ENCODE results near the gene PDLIM7.
A peak's percentile ranks its signal among the peaks of the same experiment; 100 is the strongest.

The PDLIM7 gene

DNA sequence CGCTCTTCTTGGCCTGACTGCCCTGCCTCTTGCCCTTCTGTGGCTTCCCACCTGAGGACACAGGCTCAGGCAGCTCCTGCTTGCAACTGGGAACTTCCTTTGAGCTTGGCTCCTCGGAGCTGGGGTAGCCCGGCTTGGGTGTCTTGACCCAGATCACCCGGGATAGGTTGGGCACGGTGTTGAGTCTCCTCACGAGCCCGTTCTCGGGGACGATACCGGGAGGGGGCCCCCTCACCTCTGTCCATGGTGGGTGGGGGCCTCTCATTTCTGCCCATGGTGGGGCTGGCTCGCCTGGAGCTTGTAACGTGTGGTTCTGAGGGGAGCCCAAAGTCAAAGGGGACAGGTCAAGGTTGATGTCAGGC, 27.1 kb upstream of the PDLIM7 start:
- DNase-seq (ENCODE audit: low spot score), result no peak

- DNase-seq (ENCODE audit: low spot score), result no peak
These were observed 26.5 kb upstream of the PDLIM7 start for GRCh38 chr5:177523711-177524538.

- DNase-seq (ENCODE audit: low spot score), result no peak
These were observed 23.6 kb upstream of the PDLIM7 start for GRCh38 chr5:177520916-177521513.

DNA sequence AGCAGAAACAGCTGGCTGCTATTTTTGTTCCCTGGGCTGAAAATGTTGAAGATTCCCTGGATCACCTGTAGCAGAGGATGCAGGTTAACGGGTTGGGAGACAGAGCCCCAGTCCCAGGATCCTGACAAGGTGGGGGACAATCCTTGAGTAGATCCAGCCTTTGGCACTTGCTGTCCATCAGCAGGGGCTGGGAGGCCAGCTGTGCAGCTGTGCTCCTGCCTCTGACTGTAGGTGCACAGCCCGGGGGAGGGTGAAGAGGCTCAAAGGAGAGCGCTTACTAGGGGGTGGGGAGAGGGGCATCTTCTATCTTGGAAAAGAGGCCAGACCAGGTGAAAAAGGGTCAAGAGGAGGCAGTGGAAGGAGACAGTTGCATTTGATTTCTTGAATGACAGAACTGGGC, 22.9 kb upstream of the PDLIM7 start:
- no peak for DNase-seq (ENCODE audit: low spot score)

DNA sequence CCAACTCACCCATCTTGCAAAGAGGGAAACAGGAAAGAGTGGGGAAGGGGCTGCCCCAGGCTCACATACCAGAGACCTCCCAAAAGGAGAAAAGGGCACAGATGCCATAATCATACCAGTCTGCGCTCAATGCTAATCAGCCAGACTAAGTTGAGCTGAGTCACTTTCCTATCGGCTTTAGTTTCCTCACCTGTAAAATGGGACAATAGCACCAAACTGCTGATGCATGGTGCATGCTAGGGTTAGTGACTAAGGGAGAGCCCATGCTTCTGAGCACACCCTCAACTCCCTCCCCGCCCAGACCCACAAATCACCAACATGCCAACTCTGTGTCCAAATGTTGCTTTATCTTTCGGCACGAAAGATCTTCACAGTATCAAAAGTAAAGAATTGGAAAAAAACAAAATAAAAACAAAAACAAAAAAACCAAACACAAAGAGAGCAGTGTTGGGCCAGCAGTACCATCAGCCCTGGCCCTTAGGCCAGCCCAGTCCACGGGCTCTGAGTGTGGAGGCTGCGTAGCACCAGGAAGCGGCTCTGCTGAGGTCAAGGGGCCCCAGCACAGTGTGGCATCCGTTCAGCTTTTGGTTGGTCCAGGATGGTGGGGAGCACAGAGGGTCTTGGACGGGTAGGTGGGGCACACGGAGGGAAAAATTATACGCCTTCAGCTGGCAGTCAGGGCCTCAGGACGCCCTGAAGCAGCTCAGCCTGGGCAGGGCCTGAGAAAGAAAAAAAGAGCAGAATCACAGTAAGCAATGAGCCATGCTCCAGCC, 22.2 kb upstream of the PDLIM7 start:
- no peak for DNase-seq (ENCODE audit: low spot score)

GRCh38 chr5:177516601-177517568, 19.5 kb upstream of the PDLIM7 start, which contains the start of gene DDX41:
Gene DDX41, minus strand, starts transcription at chr5:177516961. Its CDS starts 16 bp downstream, at chr5:177516945.
- DNase-seq (ENCODE audit: low spot score), result peak; percentile 96

GRCh38 chr5:177515580-177515979, 18.2 kb upstream of the PDLIM7 start:
- no peak for DNase-seq (ENCODE audit: low spot score)

DNA sequence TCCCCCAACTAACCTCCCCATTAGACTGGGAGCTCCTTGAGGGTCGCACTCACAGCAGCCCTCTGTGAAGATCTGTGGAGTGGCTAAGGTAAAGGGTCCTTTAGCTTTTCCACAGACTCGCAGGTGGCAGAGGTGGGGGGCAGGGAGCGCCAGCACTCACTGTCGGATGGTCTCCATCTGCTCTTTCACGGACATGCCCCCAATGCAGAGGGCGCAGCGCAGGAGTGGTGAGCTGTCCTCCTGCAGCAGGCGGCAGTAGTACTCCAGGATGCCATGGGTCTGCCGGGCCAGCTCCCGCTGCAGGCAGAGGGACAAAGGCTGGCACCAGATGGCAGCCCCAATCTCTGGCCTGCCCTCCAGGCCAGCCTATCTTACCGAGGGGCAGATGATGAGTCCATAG, 17.1 kb upstream of the PDLIM7 start:
- DNase-seq (ENCODE audit: low spot score), result no peak

DNA sequence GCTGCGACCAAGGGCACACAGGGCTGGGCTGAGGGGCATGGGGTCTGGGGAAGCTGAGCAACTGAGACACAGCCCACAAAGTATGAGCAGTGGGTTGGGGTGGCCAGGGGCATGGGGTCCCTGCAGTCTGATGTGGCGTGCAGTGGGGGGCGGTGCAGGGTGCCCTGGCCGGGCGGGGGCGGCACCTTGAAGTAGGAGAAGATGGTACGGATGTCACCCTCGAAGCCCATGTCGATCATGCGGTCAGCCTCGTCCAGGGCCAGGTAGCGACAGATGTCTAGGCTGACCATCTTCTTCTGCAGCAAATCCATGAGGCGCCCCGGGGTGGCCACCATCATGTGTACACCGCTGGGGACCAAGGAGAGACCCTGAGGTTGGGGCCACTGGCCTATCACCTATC, 16.1 kb upstream of the PDLIM7 start:
- no peak for DNase-seq (ENCODE audit: low spot score)

GRCh38 chr5:177512736-177513380, 15.5 kb upstream of the PDLIM7 start:
- no peak for DNase-seq (ENCODE audit: low spot score)

GRCh38 chr5:177511796-177512675, 14.6 kb upstream of the PDLIM7 start:
- DNase-seq (ENCODE audit: low spot score), result no peak

- no peak for DNase-seq (ENCODE audit: low spot score)
These were observed 13.8 kb upstream of the PDLIM7 start for GRCh38 chr5:177511181-177511580.

GRCh38 chr5:177510567-177511053, 13.2 kb upstream of the PDLIM7 start:
- no peak for DNase-seq (ENCODE audit: low spot score)

DNA sequence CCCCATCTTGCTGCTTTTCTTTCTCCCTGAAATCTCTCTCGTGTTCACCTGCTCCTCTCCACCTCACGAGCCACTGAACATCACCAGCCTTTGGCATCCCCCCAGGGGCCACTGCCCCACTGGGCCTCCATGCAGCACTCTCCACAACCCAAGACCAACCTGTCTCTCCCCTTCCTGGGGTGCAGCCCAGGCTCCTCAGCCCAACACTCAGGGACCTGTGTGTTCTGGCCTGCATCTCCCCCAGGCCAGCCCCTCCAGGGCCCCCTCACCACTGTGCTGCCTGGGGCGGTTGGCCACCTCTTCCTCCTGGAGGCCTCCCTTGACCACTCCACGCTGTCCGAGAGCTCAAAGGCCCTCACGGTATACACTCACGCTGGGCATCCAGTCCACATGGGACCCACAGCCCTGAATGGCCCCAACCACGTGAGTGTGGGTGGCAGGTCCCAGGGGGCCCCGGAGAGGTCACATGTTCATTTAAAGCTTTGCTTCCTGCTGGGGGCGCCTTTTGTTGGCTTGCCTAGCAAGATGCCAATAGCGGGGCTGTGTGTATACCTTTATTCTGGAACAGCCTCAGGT, 12.7 kb upstream of the PDLIM7 start:
- DNase-seq (ENCODE audit: low spot score), result no peak

- no peak for DNase-seq (ENCODE audit: low spot score)
These were observed 12.1 kb upstream of the PDLIM7 start, which contains the start of gene DOK3 for GRCh38 chr5:177509381-177509951. Gene DOK3, minus strand, starts transcription at chr5:177509826. Its CDS starts 286 bp downstream, at chr5:177509540.

GRCh38 chr5:177508837-177509236, 11.4 kb upstream of the PDLIM7 start:
- no peak for DNase-seq (ENCODE audit: low spot score)

DNA sequence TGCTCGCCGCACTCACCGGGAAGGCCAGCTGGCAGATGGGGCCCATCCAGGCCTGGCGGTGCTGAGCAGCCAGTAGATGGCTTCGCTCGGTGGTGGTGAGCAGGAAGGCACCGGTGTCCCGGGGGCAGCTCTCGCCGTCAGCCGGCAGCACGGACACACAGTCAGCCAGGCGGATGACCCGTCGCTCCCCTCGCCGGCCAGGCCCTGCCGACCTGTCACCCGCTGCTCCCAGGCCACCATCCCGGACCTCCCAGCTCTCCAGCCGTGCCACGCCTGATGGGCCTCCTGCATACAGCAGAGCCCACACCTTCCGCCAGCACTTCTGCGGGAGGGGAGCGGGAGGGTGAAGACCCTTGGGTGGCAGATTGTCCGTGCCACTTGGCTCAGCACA, 10.8 kb upstream of the PDLIM7 start:
- DNase-seq (ENCODE audit: low spot score), result no peak

- no peak for DNase-seq (ENCODE audit: low spot score)
These were observed 10.3 kb upstream of the PDLIM7 start for GRCh38 chr5:177507596-177508220.

GRCh38 chr5:177507165-177507564, 9.8 kb upstream of the PDLIM7 start:
- DNase-seq (ENCODE audit: low spot score), result no peak
